Measurements from ENCODE around the gene GH1.
A peak's percentile ranks its signal among the peaks of the same experiment; 100 is the strongest.

GH1 gene

GRCh38 chr17:63941162-63941561 lies 22.5 kb upstream of the GH1 start:
- H3K4me3 ChIP-seq (ENCODE audit: low read length): no peak overlapping the region
- no peak overlapping the region for H3K27ac ChIP-seq (ENCODE audit: low read depth, low read length)
- H3K36me3 ChIP-seq (ENCODE audit: control insufficient read depth, insufficient read depth, low read length): no peaks in the 10 kb centered on the region
- H3K27me3 ChIP-seq (ENCODE audit: control insufficient read depth, insufficient read depth, low read length): no peaks in the 10 kb centered on the region
- no peaks in the 10 kb centered on the region for H3K4me1 ChIP-seq (ENCODE audit: control insufficient read depth, insufficient read depth, low read length)
- H3K9ac ChIP-seq (ENCODE audit: low read length): no peak overlapping the region

GRCh38 chr17:63940584-63940983 lies 21.9 kb upstream of the GH1 start:
- H3K9ac ChIP-seq (ENCODE audit: low read length): no peak overlapping the region
- no peak overlapping the region for H3K4me3 ChIP-seq (ENCODE audit: low read length)
- H3K36me3 ChIP-seq (ENCODE audit: control insufficient read depth, insufficient read depth, low read length): no peaks in the 10 kb centered on the region
- no peaks in the 10 kb centered on the region for H3K4me1 ChIP-seq (ENCODE audit: control insufficient read depth, insufficient read depth, low read length)
- no peak overlapping the region for H3K27ac ChIP-seq (ENCODE audit: low read depth, low read length)
- no peaks in the 10 kb centered on the region for H3K27me3 ChIP-seq (ENCODE audit: control insufficient read depth, insufficient read depth, low read length)

- Histone ChIP-seq H3K4me3 (ENCODE audit: low read length) (no peak overlapping the region), H3K27ac (ENCODE audit: low read depth, low read length) (no peak overlapping the region), H3K36me3 (ENCODE audit: control insufficient read depth, insufficient read depth, low read length) (no peaks in the 10 kb centered on the region), H3K4me1 (ENCODE audit: control insufficient read depth, insufficient read depth, low read length) (no peaks in the 10 kb centered on the region), H3K27me3 (ENCODE audit: control insufficient read depth, insufficient read depth, low read length) (no peaks in the 10 kb centered on the region), H3K9ac (ENCODE audit: low read length) (no peak overlapping the region)
These were observed 21.2 kb upstream of the GH1 start for GRCh38 chr17:63939884-63940283.

- Histone ChIP-seq H3K27me3 (ENCODE audit: control insufficient read depth, insufficient read depth, low read length) (no peaks in the 10 kb centered on the region), H3K4me1 (ENCODE audit: control insufficient read depth, insufficient read depth, low read length) (no peaks in the 10 kb centered on the region), H3K4me3 (ENCODE audit: low read length) (no peak overlapping the region), H3K9ac (ENCODE audit: low read length) (no peak overlapping the region), H3K27ac (ENCODE audit: low read depth, low read length) (no peak overlapping the region), H3K36me3 (ENCODE audit: control insufficient read depth, insufficient read depth, low read length) (no peaks in the 10 kb centered on the region)
These were observed 20.8 kb upstream of the GH1 start for GRCh38 chr17:63939401-63939800.

GRCh38 chr17:63937920-63938319 lies 19.3 kb upstream of the GH1 start:
- Histone ChIP-seq H3K36me3 (ENCODE audit: control insufficient read depth, insufficient read depth, low read length) (no peaks in the 10 kb centered on the region), H3K27ac (ENCODE audit: low read depth, low read length) (no peak overlapping the region), H3K4me1 (ENCODE audit: control insufficient read depth, insufficient read depth, low read length) (no peaks in the 10 kb centered on the region), H3K9ac (ENCODE audit: low read length) (no peak overlapping the region), H3K27me3 (ENCODE audit: control insufficient read depth, insufficient read depth, low read length) (no peaks in the 10 kb centered on the region), H3K4me3 (ENCODE audit: low read length) (no peak overlapping the region)

GRCh38 chr17:63937319-63937718 lies 18.7 kb upstream of the GH1 start:
- H3K27me3 ChIP-seq (ENCODE audit: control insufficient read depth, insufficient read depth, low read length): no peaks in the 10 kb centered on the region
- H3K9ac ChIP-seq (ENCODE audit: low read length): no peak overlapping the region

GRCh38 chr17:63934183-63935112 lies 15.8 kb upstream of the GH1 start:
- Histone ChIP-seq H3K27ac (ENCODE audit: low read depth, low read length) (no peak overlapping the region), H3K27me3 (ENCODE audit: control insufficient read depth, insufficient read depth, low read length) (no peaks in the 10 kb centered on the region), H3K9ac (ENCODE audit: low read length) (no peak overlapping the region), H3K36me3 (ENCODE audit: control insufficient read depth, insufficient read depth, low read length) (no peaks in the 10 kb centered on the region), H3K4me3 (ENCODE audit: low read length) (no peak overlapping the region), H3K4me1 (ENCODE audit: control insufficient read depth, insufficient read depth, low read length) (no peaks in the 10 kb centered on the region)

More at GRCh38 chr17:63937319-63937718, 18.7 kb upstream of the GH1 start:
- Histone ChIP-seq H3K4me1 (ENCODE audit: control insufficient read depth, insufficient read depth, low read length) (no peaks in the 10 kb centered on the region), H3K36me3 (ENCODE audit: control insufficient read depth, insufficient read depth, low read length) (no peaks in the 10 kb centered on the region), H3K27ac (ENCODE audit: low read depth, low read length) (no peak overlapping the region), H3K4me3 (ENCODE audit: low read length) (no peak overlapping the region)

- H3K4me3 ChIP-seq (ENCODE audit: low read length): no peak overlapping the region
- H3K36me3 ChIP-seq (ENCODE audit: control insufficient read depth, insufficient read depth, low read length): no peaks in the 10 kb centered on the region
- H3K27ac ChIP-seq (ENCODE audit: low read depth, low read length): no peak overlapping the region
- H3K27me3 ChIP-seq (ENCODE audit: control insufficient read depth, insufficient read depth, low read length): no peaks in the 10 kb centered on the region
- H3K4me1 ChIP-seq (ENCODE audit: control insufficient read depth, insufficient read depth, low read length): no peaks in the 10 kb centered on the region
- no peak overlapping the region for H3K9ac ChIP-seq (ENCODE audit: low read length)
These were observed 15.0 kb upstream of the GH1 start for GRCh38 chr17:63933598-63933997.

- no peaks in the 10 kb centered on the region for H3K4me1 ChIP-seq (ENCODE audit: control insufficient read depth, insufficient read depth, low read length)
- H3K27ac ChIP-seq (ENCODE audit: low read depth, low read length): no peak overlapping the region
- H3K9ac ChIP-seq (ENCODE audit: low read length): no peak overlapping the region
- H3K27me3 ChIP-seq (ENCODE audit: control insufficient read depth, insufficient read depth, low read length): no peaks in the 10 kb centered on the region
- no peak overlapping the region for H3K4me3 ChIP-seq (ENCODE audit: low read length)
- no peaks in the 10 kb centered on the region for H3K36me3 ChIP-seq (ENCODE audit: control insufficient read depth, insufficient read depth, low read length)
These were observed 14.1 kb upstream of the GH1 start for GRCh38 chr17:63932721-63933120.

GRCh38 chr17:63931981-63932561 lies 13.4 kb upstream of the GH1 start, which contains the start of gene CD79B:
Gene CD79B, minus strand, starts transcription at chr17:63932331. Its CDS starts 70 bp downstream, at chr17:63932261.
- H3K36me3 ChIP-seq (ENCODE audit: control insufficient read depth, insufficient read depth, low read length): no peaks in the 10 kb centered on the region
- no peaks in the 10 kb centered on the region for H3K4me1 ChIP-seq (ENCODE audit: control insufficient read depth, insufficient read depth, low read length)
- no peaks in the 10 kb centered on the region for H3K27me3 ChIP-seq (ENCODE audit: control insufficient read depth, insufficient read depth, low read length)
- no peak within 1 kb of the TSS for H3K27ac ChIP-seq (ENCODE audit: low read depth, low read length)
- H3K9ac ChIP-seq (ENCODE audit: low read length): no peak within 1 kb of the TSS
- peak within 1 kb of the TSS; percentile 57 for H3K4me3 ChIP-seq (ENCODE audit: low read length)

- H3K27me3 ChIP-seq (ENCODE audit: control insufficient read depth, insufficient read depth, low read length): no peaks in the 10 kb centered on the region
- H3K36me3 ChIP-seq (ENCODE audit: control insufficient read depth, insufficient read depth, low read length): no peaks in the 10 kb centered on the region
- no peak overlapping the region for H3K9ac ChIP-seq (ENCODE audit: low read length)
- H3K4me1 ChIP-seq (ENCODE audit: control insufficient read depth, insufficient read depth, low read length): no peaks in the 10 kb centered on the region
- no peak overlapping the region for H3K27ac ChIP-seq (ENCODE audit: low read depth, low read length)
- H3K4me3 ChIP-seq (ENCODE audit: low read length): peak overlapping the region; percentile 48
These were observed 12.4 kb upstream of the GH1 start for GRCh38 chr17:63930951-63931575.

- H3K4me1 ChIP-seq (ENCODE audit: control insufficient read depth, insufficient read depth, low read length): no peaks in the 10 kb centered on the region
- H3K9ac ChIP-seq (ENCODE audit: low read length): no peak overlapping the region
- no peak overlapping the region for H3K4me3 ChIP-seq (ENCODE audit: low read length)
- no peaks in the 10 kb centered on the region for H3K27me3 ChIP-seq (ENCODE audit: control insufficient read depth, insufficient read depth, low read length)
- no peaks in the 10 kb centered on the region for H3K36me3 ChIP-seq (ENCODE audit: control insufficient read depth, insufficient read depth, low read length)
- H3K27ac ChIP-seq (ENCODE audit: low read depth, low read length): no peak overlapping the region
These were observed 11.5 kb upstream of the GH1 start for GRCh38 chr17:63929860-63930766.
